ENCODE results near the gene PKHD1. TPM values are rescaled to one million over a fixed set of nuclear protein-coding genes. Genes with fewer than 3 reads are reported as not detected.

The PKHD1 gene
- total and polyA plus RNA-seq, 2 donors (not counting 1 experiment from before 2014, with no cell fraction given) = not detected

GRCh38 chr6:52041134-52041533 lies 46.3 kb downstream of the PKHD1 start:
- Histone ChIP-seq H3K9ac (ENCODE audit: low read length) (no peak overlapping the region), H3K36me3 (replicated peaks in 1 of 2; ENCODE audit: control extremely low read depth in 1 of 2, control insufficient read depth in 1 of 2, extremely low read depth in 1 of 2, insufficient read depth in 2 of 2, low read length in 1 of 2) (no peaks in the 10 kb centered on the region), H4K20me1 (ENCODE audit: control insufficient read depth, insufficient read depth, low read length, poor library complexity, severe bottlenecking) (no peaks in the 10 kb centered on the region), H3K4me2 (replicated peaks; ENCODE audit: low read depth, low read length, poor library complexity, severe bottlenecking) (no peak overlapping the region), H3K4me1 (ENCODE audit: control insufficient read depth in 2 of 2, insufficient read depth in 2 of 2, low read length in 2 of 2) (no peaks in the 10 kb centered on the region), H3K9me3 (ENCODE audit: control extremely low read depth in 1 of 3, control insufficient read depth in 2 of 3, insufficient read depth in 1 of 3, low read length in 2 of 3) (no peaks in the 10 kb centered on the region), H3K27ac (ENCODE audit: low read length in 2 of 2) (no peak overlapping the region), H3K27me3 (replicated peaks in 1 of 4; ENCODE audit: control extremely low read depth in 1 of 4, control insufficient read depth in 3 of 4, insufficient read depth in 4 of 4, low read length in 3 of 4) (peaks cover 0 to 3% (median 0%) of the 10 kb centered on the region in 4 experiments), H2AFZ (ENCODE audit: insufficient read depth, low read depth, low read length, poor library complexity, severe bottlenecking) (no peak overlapping the region), H3K79me2 (ENCODE audit: control insufficient read depth, insufficient read depth, low read length) (no peaks in the 10 kb centered on the region), H3K4me3 (ENCODE audit: control extremely low read depth in 1 of 5, extremely low read depth in 1 of 5, insufficient read depth in 1 of 5, low read depth in 2 of 5, low read length in 4 of 5) (no peak overlapping the region)
- TF ChIP-seq EZH2 (IDR thresholded peaks at IDR 0.05; ENCODE audit: borderline replicate concordance, insufficient read depth, low read depth, low read length, poor library complexity, severe bottlenecking) (no peak), CTCF (IDR thresholded peaks at IDR 0.05) (no peak)
- POLR2A ChIA-PET = no interaction called here
- Mint-ChIP-seq H3K4me3 (no peak overlapping the region), H3K27ac (no peak overlapping the region), H3K4me1 (no peaks in the 10 kb centered on the region), H3K9me3 (ENCODE audit: insufficient read depth) (no peaks in the 10 kb centered on the region), H3K27me3 (peaks cover 14% of the 10 kb centered on the region)
- DNase-seq = no peak
- ATAC-seq (ENCODE audit: low read depth) = no peak
- intact Hi-C loops (cut with micrococcal nuclease) = no loop called here
- CTCF ChIA-PET = interaction anchor here (1.4 kb wide), 1 partner anchor 9 kb away, joined by 4 read pairs; no protein-coding TSS in a partner anchor

- Histone ChIP-seq H4K20me1 (ENCODE audit: control insufficient read depth, insufficient read depth, low read length, poor library complexity, severe bottlenecking) (no peaks in the 10 kb centered on the region), H3K4me3 (ENCODE audit: control extremely low read depth in 1 of 5, extremely low read depth in 1 of 5, insufficient read depth in 1 of 5, low read depth in 2 of 5, low read length in 4 of 5) (no peak overlapping the region), H2AFZ (ENCODE audit: insufficient read depth, low read depth, low read length, poor library complexity, severe bottlenecking) (no peak overlapping the region), H3K4me2 (replicated peaks; ENCODE audit: low read depth, low read length, poor library complexity, severe bottlenecking) (no peak overlapping the region), H3K9ac (ENCODE audit: low read length) (no peak overlapping the region), H3K79me2 (ENCODE audit: control insufficient read depth, insufficient read depth, low read length) (no peaks in the 10 kb centered on the region), H3K4me1 (ENCODE audit: control insufficient read depth in 2 of 2, insufficient read depth in 2 of 2, low read length in 2 of 2) (no peaks in the 10 kb centered on the region), H3K27me3 (replicated peaks in 1 of 4; ENCODE audit: control extremely low read depth in 1 of 4, control insufficient read depth in 3 of 4, insufficient read depth in 4 of 4, low read length in 3 of 4) (no peaks in the 10 kb centered on the region), H3K9me3 (ENCODE audit: control extremely low read depth in 1 of 3, control insufficient read depth in 2 of 3, insufficient read depth in 1 of 3, low read length in 2 of 3) (peaks cover 0 to 2% (median under 1%) of the 10 kb centered on the region in 3 donors), H3K36me3 (replicated peaks in 1 of 2; ENCODE audit: control extremely low read depth in 1 of 2, control insufficient read depth in 1 of 2, extremely low read depth in 1 of 2, insufficient read depth in 2 of 2, low read length in 1 of 2) (no peaks in the 10 kb centered on the region), H3K27ac (ENCODE audit: low read length in 2 of 2) (no peak overlapping the region)
- no peak for DNase-seq
- peaks cover 10% of the 10 kb centered on the region for H3K27me3 Mint-ChIP-seq
- no peak overlapping the region for H3K27ac Mint-ChIP-seq
- ChIA-PET CTCF (no interaction called here), POLR2A (no interaction called here)
- no peaks in the 10 kb centered on the region for H3K9me3 Mint-ChIP-seq (ENCODE audit: insufficient read depth)
- H3K4me1 Mint-ChIP-seq = no peaks in the 10 kb centered on the region
- TF ChIP-seq EZH2 (IDR thresholded peaks at IDR 0.05; ENCODE audit: borderline replicate concordance, insufficient read depth, low read depth, low read length, poor library complexity, severe bottlenecking) (no peak), CTCF (IDR thresholded peaks at IDR 0.05) (no peak)
- no peak overlapping the region for H3K4me3 Mint-ChIP-seq
- intact Hi-C loops (cut with micrococcal nuclease) = no loop called here
- no peak for ATAC-seq (ENCODE audit: low read depth)
- WGBS (ENCODE audit: insufficient coverage) = 83% methylated on average over 1 of the region's 2 CpGs
Observed at GRCh38 chr6:52027699-52028098, 59.7 kb downstream of the PKHD1 start.

Data from B cell (primary cell).